Fibroblast of lung (primary cell): ENCODE data around the gene UTP20. TPM values are rescaled to one million over a fixed set of nuclear protein-coding genes. Genes with fewer than 3 reads are reported as not detected.

Source experiments
- DNase-seq, 2 donors: peaks; one replicate each; pipeline versions ENCODE4 v3.0.0 to v3.0.0-alpha.2; 2010; ENCODE audit warnings: low read depth in 2 of 2
- H2AFZ ChIP-seq: 2 replicates; pipeline ENCODE4 v1.5.1; 2012; ENCODE audit warnings: low read length, control low read depth, inconsistent platforms
- H3K27ac ChIP-seq: 2 replicates; pipeline ENCODE4 v1.5.1; 2011; ENCODE audit warnings: low read length, control low read depth; ENCODE audit not compliant: insufficient read depth
- H3K27me3 ChIP-seq: 2 replicates; pipeline ENCODE4 v1.5.1; 2011; ENCODE audit warnings: mild to moderate bottlenecking, low read length; ENCODE audit not compliant: control insufficient read depth, insufficient read depth
- H3K36me3 ChIP-seq: 2 replicates; pipeline ENCODE4 v1.5.1; 2011; ENCODE audit warnings: low read length; ENCODE audit not compliant: control insufficient read depth, insufficient read depth
- H3K4me1 ChIP-seq: 2 replicates; pipeline ENCODE4 v1.5.1; 2011; ENCODE audit warnings: low read length; ENCODE audit not compliant: control insufficient read depth, insufficient read depth; ENCODE audit errors: extremely low read depth
- H3K4me2 ChIP-seq: 2 replicates; pipeline ENCODE4 v1.5.1; 2011; ENCODE audit warnings: low read length, control low read depth; ENCODE audit not compliant: insufficient read depth; ENCODE audit errors: extremely low read depth
- H3K4me3 ChIP-seq, 4 experiments: fragments of 200-600 bp in 1 of 4; sonication (generic) in 1 of 4; replicated peaks in 1 of 4; 2 replicates each; pipeline ENCODE4 v1.5.1; 2011 to 2016; ENCODE audit warnings: low read length in 4 of 4, low read depth in 3 of 4, mild to moderate bottlenecking in 3 of 4, control low read depth in 2 of 4, inconsistent platforms in 1 of 4, mixed read lengths in 1 of 4; ENCODE audit not compliant: insufficient read depth in 1 of 4; ENCODE audit errors: control extremely low read depth in 1 of 4
- H3K79me2 ChIP-seq: 2 replicates; pipeline ENCODE4 v1.5.1; 2012; ENCODE audit warnings: mild to moderate bottlenecking, low read length, inconsistent platforms; ENCODE audit not compliant: control insufficient read depth, insufficient read depth
- H3K9ac ChIP-seq: 2 replicates; pipeline ENCODE4 v1.5.1; 2011; ENCODE audit warnings: mild to moderate bottlenecking, low read length, control low read depth; ENCODE audit not compliant: insufficient read depth
- H3K9me3 ChIP-seq: 2 replicates; pipeline ENCODE4 v1.5.1; 2012; ENCODE audit warnings: low read depth, low read length; ENCODE audit not compliant: control insufficient read depth, insufficient read depth
- H4K20me1 ChIP-seq: 2 replicates; pipeline ENCODE4 v1.5.1; 2011; ENCODE audit warnings: low read length; ENCODE audit not compliant: control insufficient read depth, insufficient read depth; ENCODE audit errors: extremely low read depth
- EZH2 ChIP-seq: IDR thresholded peaks from 2 replicates; pipeline ENCODE4 v1.5.1; 2012; ENCODE audit warnings: low read length, control low read depth, mild to moderate bottlenecking; ENCODE audit errors: missing control alignments
- polyA plus RNA-seq, 2 donors: library from polyadenylated mRNA; depleted of rRNA in 1 of 2; stranded (reverse) in 1 of 2; unstranded in 1 of 2; fragments of >200 nt; gene quantifications; 2 replicates each; pipeline ENCODE4 v1.2.1, GENCODE V29; 2011 to 2012; ENCODE audit warnings: missing spikeins in 1 of 2
- total RNA-seq: library from RNA; depleted of rRNA; stranded (reverse); fragments of >200 nt; gene quantifications from 2 replicates; pipeline ENCODE4 v1.2.1, GENCODE V29; 2014
- TF ChIP-seq, protein P1 (sequence below), 2 donors: IDR thresholded peaks in 1 of 2; conservative IDR thresholded peaks in 1 of 2; 1 replicate in 1 of 2; 2 replicates in 1 of 2; pipeline ENCODE4 v1.5.1; 2011 to 2012; ENCODE audit warnings: low read length in 2 of 2, control low read depth in 1 of 2, inconsistent platforms in 1 of 2, low read depth in 1 of 2, mild to moderate bottlenecking in 1 of 2

UTP20 gene
- total and polyA plus RNA-seq, 2 donors (not counting 1 experiment from before 2014, with no cell fraction given): 13.3 to 13.7 TPM

DNA sequence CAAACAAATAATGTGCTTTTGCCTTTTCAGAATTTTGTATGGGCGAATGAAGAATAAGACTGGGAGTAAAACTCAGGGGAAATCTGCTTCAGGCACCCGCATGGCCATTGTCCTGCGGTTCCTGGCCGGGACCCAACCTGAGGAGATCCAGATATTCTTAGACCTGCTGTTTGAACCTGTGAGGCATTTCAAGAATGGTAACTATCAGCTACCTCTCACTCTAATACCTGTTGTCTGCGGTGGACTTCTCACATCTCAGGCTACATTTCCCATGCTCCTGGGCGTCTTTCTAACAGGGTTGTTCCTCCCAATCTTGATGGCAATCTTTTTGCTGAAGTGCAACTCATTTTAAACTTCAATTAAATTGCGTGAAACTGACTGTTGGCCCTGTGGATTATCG, 47.1 kb downstream of the UTP20 start:
- Histone ChIP-seq H3K79me2 (no peaks in the 10 kb centered on the region), H3K9ac (no peak overlapping the region), H2AFZ (no peak overlapping the region), H3K4me3 (no peak overlapping the region), H3K9me3 (no peaks in the 10 kb centered on the region), H3K4me1 (no peaks in the 10 kb centered on the region), H3K27me3 (no peaks in the 10 kb centered on the region), H3K36me3 (no peaks in the 10 kb centered on the region), H3K27ac (no peak overlapping the region), H3K4me2 (no peak overlapping the region), H4K20me1 (no peaks in the 10 kb centered on the region)
- DNase-seq: no peak
- TF ChIP-seq, protein P1, sequence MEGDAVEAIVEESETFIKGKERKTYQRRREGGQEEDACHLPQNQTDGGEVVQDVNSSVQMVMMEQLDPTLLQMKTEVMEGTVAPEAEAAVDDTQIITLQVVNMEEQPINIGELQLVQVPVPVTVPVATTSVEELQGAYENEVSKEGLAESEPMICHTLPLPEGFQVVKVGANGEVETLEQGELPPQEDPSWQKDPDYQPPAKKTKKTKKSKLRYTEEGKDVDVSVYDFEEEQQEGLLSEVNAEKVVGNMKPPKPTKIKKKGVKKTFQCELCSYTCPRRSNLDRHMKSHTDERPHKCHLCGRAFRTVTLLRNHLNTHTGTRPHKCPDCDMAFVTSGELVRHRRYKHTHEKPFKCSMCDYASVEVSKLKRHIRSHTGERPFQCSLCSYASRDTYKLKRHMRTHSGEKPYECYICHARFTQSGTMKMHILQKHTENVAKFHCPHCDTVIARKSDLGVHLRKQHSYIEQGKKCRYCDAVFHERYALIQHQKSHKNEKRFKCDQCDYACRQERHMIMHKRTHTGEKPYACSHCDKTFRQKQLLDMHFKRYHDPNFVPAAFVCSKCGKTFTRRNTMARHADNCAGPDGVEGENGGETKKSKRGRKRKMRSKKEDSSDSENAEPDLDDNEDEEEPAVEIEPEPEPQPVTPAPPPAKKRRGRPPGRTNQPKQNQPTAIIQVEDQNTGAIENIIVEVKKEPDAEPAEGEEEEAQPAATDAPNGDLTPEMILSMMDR (conservative IDR thresholded peaks at IDR 0.05 in 1 of 2, IDR thresholded peaks at IDR 0.05 in 1 of 2; ENCODE audit: low read depth in 1 of 2, low read length in 2 of 2): no peak
- no peak for TF ChIP-seq EZH2

DNA sequence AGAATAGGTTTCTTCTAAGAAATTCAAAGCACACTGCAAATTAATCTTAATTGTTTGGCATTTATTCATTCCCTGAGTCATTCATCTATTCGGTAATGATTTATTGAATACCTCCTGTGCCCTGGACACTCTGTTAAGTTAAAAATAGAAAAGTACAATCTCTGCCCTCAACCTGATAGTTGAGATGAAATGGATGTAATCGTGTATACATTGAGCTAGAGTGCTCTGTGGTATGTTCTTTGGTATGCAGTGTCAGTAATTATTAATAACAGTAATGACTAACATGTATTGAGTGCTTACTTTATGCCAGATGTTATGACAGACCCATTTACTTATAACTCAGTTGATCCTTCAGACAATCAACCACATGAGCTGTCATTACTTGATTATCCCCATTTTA, 47.6 kb downstream of the UTP20 start:
- Histone ChIP-seq H3K4me2 (no peak overlapping the region), H4K20me1 (no peaks in the 10 kb centered on the region), H3K27ac (no peak overlapping the region), H3K36me3 (no peaks in the 10 kb centered on the region), H3K9ac (no peak overlapping the region), H3K4me3 (no peak overlapping the region), H2AFZ (no peak overlapping the region), H3K79me2 (no peaks in the 10 kb centered on the region), H3K9me3 (no peaks in the 10 kb centered on the region), H3K4me1 (no peaks in the 10 kb centered on the region), H3K27me3 (no peaks in the 10 kb centered on the region)
- no peak for TF ChIP-seq EZH2
- TF ChIP-seq, protein P1 (conservative IDR thresholded peaks at IDR 0.05 in 1 of 2, IDR thresholded peaks at IDR 0.05 in 1 of 2; ENCODE audit: low read depth in 1 of 2, low read length in 2 of 2): no peak
- DNase-seq: no peak

DNA sequence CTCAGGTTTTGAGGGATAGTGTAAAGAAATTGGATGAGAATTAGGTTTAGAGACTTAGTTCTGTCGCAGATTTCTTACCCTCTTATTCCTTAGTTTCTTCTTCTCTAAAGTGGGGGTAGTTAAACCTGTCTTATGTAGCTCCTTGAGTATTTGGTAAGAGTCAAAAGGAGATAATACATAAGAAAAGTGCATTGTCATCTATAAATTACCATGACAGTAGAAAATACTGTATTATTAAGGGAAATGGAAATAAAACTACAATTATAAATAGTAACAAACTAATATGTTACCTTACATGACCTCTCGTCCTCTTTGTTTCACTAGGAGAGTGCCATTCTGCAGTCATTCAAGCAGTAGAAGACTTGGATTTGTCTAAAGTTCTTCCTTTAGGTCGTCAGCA, 49.0 kb downstream of the UTP20 start:
- no peak for TF ChIP-seq EZH2
- TF ChIP-seq, protein P1 (conservative IDR thresholded peaks at IDR 0.05 in 1 of 2, IDR thresholded peaks at IDR 0.05 in 1 of 2; ENCODE audit: low read depth in 1 of 2, low read length in 2 of 2): no peak
- no peak overlapping the region for H3K4me2 ChIP-seq
- H3K9ac ChIP-seq: no peak overlapping the region
- no peak overlapping the region for H2AFZ ChIP-seq
- no peaks in the 10 kb centered on the region for H3K79me2 ChIP-seq
- no peak overlapping the region for H3K27ac ChIP-seq
- no peaks in the 10 kb centered on the region for H3K36me3 ChIP-seq
- H3K4me3 ChIP-seq: no peak overlapping the region
- no peaks in the 10 kb centered on the region for H3K4me1 ChIP-seq
- no peak for DNase-seq
- H3K9me3 ChIP-seq: no peaks in the 10 kb centered on the region
- H4K20me1 ChIP-seq: no peaks in the 10 kb centered on the region
- no peaks in the 10 kb centered on the region for H3K27me3 ChIP-seq
